C4-2B (cell line): Measurements from ENCODE around the gene ARV1.
"Not testable (repeated sequence)": the region's sequence is repeated elsewhere in the genome, so short reads cannot be mapped to it uniquely, and the experiment has no call there.

Source experiments
- ZFX ChIP-seq: fragments of 450-650 bp; IDR thresholded peaks from 2 replicates; pipeline ENCODE4 v1.6.1; 2017
- TF ChIP-seq, protein P1 (sequence below): fragments of 450-650 bp; conservative IDR thresholded peaks from 2 replicates; pipeline ENCODE4 v1.5.1; 2017; ENCODE audit warnings: mild to moderate bottlenecking

DNA sequence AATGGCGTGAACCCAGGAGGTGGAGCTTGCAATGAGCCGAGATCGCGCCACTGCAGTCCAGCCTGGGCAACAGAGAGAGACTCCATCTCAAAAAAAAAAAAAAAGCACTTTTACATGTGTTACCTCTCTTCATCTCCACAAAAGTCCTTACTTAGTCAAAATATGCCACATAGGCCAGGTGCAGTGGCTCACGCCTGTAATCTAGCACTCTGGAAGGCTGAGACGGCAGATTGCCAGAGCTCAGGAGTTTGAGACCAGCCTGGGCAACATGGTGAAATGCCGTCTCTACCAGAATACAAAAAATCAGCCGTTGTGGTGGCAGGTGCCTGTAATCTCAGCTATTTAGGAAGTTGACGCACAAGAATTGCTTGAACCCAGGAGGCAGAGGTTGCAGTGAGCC is 69.5 kb downstream of the ARV1 start:
- TF ChIP-seq, protein P1, sequence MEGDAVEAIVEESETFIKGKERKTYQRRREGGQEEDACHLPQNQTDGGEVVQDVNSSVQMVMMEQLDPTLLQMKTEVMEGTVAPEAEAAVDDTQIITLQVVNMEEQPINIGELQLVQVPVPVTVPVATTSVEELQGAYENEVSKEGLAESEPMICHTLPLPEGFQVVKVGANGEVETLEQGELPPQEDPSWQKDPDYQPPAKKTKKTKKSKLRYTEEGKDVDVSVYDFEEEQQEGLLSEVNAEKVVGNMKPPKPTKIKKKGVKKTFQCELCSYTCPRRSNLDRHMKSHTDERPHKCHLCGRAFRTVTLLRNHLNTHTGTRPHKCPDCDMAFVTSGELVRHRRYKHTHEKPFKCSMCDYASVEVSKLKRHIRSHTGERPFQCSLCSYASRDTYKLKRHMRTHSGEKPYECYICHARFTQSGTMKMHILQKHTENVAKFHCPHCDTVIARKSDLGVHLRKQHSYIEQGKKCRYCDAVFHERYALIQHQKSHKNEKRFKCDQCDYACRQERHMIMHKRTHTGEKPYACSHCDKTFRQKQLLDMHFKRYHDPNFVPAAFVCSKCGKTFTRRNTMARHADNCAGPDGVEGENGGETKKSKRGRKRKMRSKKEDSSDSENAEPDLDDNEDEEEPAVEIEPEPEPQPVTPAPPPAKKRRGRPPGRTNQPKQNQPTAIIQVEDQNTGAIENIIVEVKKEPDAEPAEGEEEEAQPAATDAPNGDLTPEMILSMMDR = not testable (repeated sequence)
- not testable (repeated sequence) for TF ChIP-seq ZFX
